Measurements from ENCODE around the gene TMBIM1.

The TMBIM1 gene

DNA sequence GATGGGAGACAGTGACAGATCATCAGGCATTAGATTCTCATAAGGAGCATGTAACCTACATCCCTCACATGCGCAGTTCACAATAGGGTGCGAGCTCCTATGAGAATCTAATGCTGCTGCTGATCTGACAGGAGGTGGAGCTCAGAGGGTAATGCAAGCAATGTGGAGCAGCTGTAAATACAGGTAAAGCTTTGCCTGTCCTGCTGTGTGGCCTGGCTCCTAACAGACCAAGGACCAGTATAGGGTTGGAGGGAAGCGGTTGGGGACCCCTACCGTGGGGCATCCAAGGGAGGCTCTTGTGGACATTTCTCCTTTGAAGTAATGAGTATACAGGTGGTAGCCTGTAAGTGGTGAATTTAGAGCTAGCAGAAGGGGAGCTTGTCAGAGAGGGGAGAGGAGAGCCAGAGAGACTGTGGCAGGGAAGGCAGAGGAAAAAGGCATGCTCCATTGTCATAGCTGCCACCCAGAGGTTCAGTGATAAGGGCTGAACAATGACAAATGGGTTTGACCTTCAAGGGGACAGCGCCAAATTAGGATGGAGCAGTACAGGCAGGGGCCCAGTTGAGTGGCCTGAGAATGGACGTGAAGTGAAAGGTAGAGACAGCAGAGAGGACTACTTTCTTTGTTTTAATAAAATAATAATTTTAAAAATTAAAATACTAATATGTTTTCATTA is 15.2 kb upstream of the TMBIM1 start:
- Histone ChIP-seq H3K27ac (ENCODE audit: low read depth, low read length) (no peak overlapping the region), H3K79me2 (ENCODE audit: control insufficient read depth, low read length) (no peaks in the 10 kb centered on the region), H3K4me2 (ENCODE audit: low read length) (no peak overlapping the region), H3F3A (ENCODE audit: control insufficient read depth, insufficient read depth) (no peaks in the 10 kb centered on the region), H3K4me3 (ENCODE audit: low read length) (no peak overlapping the region), H3K9me2 (replicated peaks; ENCODE audit: control insufficient read depth, low read length) (no peaks in the 10 kb centered on the region), H3K36me3 (ENCODE audit: control insufficient read depth, low read length) (no peaks in the 10 kb centered on the region), H3K9me3 (ENCODE audit: control insufficient read depth, insufficient read depth, low read length) (no peaks in the 10 kb centered on the region), H3K27me3 (ENCODE audit: control insufficient read depth, low read length) (no peaks in the 10 kb centered on the region), H3K4me1 (ENCODE audit: control insufficient read depth, low read length) (peaks cover 10% of the 10 kb centered on the region), H4K20me1 (ENCODE audit: control insufficient read depth, insufficient read depth, low read depth, low read length) (no peaks in the 10 kb centered on the region)
- no peak for TF ChIP-seq EZH2phosphoT487 (IDR thresholded peaks at IDR 0.05; ENCODE audit: borderline replicate concordance, low read length)
- TF ChIP-seq, protein P1, sequence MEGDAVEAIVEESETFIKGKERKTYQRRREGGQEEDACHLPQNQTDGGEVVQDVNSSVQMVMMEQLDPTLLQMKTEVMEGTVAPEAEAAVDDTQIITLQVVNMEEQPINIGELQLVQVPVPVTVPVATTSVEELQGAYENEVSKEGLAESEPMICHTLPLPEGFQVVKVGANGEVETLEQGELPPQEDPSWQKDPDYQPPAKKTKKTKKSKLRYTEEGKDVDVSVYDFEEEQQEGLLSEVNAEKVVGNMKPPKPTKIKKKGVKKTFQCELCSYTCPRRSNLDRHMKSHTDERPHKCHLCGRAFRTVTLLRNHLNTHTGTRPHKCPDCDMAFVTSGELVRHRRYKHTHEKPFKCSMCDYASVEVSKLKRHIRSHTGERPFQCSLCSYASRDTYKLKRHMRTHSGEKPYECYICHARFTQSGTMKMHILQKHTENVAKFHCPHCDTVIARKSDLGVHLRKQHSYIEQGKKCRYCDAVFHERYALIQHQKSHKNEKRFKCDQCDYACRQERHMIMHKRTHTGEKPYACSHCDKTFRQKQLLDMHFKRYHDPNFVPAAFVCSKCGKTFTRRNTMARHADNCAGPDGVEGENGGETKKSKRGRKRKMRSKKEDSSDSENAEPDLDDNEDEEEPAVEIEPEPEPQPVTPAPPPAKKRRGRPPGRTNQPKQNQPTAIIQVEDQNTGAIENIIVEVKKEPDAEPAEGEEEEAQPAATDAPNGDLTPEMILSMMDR (IDR thresholded peaks at IDR 0.05; ENCODE audit: low read depth, low read length, poor library complexity, severe bottlenecking) = no peak

GRCh38 chr2:218306184-218306920 is 14.0 kb upstream of the TMBIM1 start:
- Histone ChIP-seq H3K27ac (ENCODE audit: low read depth, low read length) (no peak overlapping the region), H3K36me3 (ENCODE audit: control insufficient read depth, low read length) (no peaks in the 10 kb centered on the region), H3F3A (ENCODE audit: control insufficient read depth, insufficient read depth) (no peaks in the 10 kb centered on the region), H3K4me3 (ENCODE audit: low read length) (no peak overlapping the region), H3K4me1 (ENCODE audit: control insufficient read depth, low read length) (peaks cover 10% of the 10 kb centered on the region), H3K27me3 (ENCODE audit: control insufficient read depth, low read length) (no peaks in the 10 kb centered on the region), H3K4me2 (ENCODE audit: low read length) (no peak overlapping the region), H3K9me3 (ENCODE audit: control insufficient read depth, insufficient read depth, low read length) (no peaks in the 10 kb centered on the region), H4K20me1 (ENCODE audit: control insufficient read depth, insufficient read depth, low read depth, low read length) (no peaks in the 10 kb centered on the region), H3K79me2 (ENCODE audit: control insufficient read depth, low read length) (no peaks in the 10 kb centered on the region), H3K9me2 (replicated peaks; ENCODE audit: control insufficient read depth, low read length) (no peaks in the 10 kb centered on the region)
- TF ChIP-seq EZH2phosphoT487 (IDR thresholded peaks at IDR 0.05; ENCODE audit: borderline replicate concordance, low read length) = no peak
- TF ChIP-seq, protein P1 (IDR thresholded peaks at IDR 0.05; ENCODE audit: low read depth, low read length, poor library complexity, severe bottlenecking) = no peak

- TF ChIP-seq EZH2phosphoT487 (IDR thresholded peaks at IDR 0.05; ENCODE audit: borderline replicate concordance, low read length) = no peak
- TF ChIP-seq, protein P1 (IDR thresholded peaks at IDR 0.05; ENCODE audit: low read depth, low read length, poor library complexity, severe bottlenecking) = no peak
- no peaks in the 10 kb centered on the region for H3K9me3 ChIP-seq (ENCODE audit: control insufficient read depth, insufficient read depth, low read length)
- no peaks in the 10 kb centered on the region for H4K20me1 ChIP-seq (ENCODE audit: control insufficient read depth, insufficient read depth, low read depth, low read length)
- H3K27ac ChIP-seq (ENCODE audit: low read depth, low read length) = no peak overlapping the region
- H3K36me3 ChIP-seq (ENCODE audit: control insufficient read depth, low read length) = no peaks in the 10 kb centered on the region
- H3K4me1 ChIP-seq (ENCODE audit: control insufficient read depth, low read length) = peaks cover 13% of the 10 kb centered on the region
- no peaks in the 10 kb centered on the region for H3F3A ChIP-seq (ENCODE audit: control insufficient read depth, insufficient read depth)
- no peaks in the 10 kb centered on the region for H3K9me2 ChIP-seq (replicated peaks; ENCODE audit: control insufficient read depth, low read length)
- H3K4me2 ChIP-seq (ENCODE audit: low read length) = no peak overlapping the region
- no peak overlapping the region for H3K4me3 ChIP-seq (ENCODE audit: low read length)
- no peaks in the 10 kb centered on the region for H3K27me3 ChIP-seq (ENCODE audit: control insufficient read depth, low read length)
- H3K79me2 ChIP-seq (ENCODE audit: control insufficient read depth, low read length) = no peaks in the 10 kb centered on the region
These were observed 13.1 kb upstream of the TMBIM1 start for GRCh38 chr2:218305383-218305782.
